Measurements from ENCODE around the gene AP4S1.

The AP4S1 gene

DNA sequence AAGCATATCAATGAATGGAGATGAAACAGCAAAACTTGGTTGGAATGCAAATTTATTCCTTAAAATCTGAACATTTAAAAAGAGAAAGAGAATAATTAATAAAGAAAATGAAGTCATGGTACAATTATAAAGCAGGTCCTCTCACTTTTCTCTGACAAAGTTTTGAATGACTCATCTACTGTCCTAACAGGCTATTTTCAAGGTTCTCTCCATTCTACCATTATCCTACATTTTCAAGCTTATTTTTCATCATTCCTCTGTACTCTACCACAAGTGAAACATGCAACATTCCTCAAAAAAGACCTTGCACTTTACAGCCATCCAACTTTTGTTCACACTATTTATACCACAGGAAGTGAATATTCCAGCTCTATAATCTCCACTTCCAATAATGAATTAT is 36.9 kb upstream of the AP4S1 start:
- TF ChIP-seq ZFX (IDR thresholded peaks at IDR 0.05; ENCODE audit: borderline replicate concordance) = no peak
- TF ChIP-seq, protein P1, sequence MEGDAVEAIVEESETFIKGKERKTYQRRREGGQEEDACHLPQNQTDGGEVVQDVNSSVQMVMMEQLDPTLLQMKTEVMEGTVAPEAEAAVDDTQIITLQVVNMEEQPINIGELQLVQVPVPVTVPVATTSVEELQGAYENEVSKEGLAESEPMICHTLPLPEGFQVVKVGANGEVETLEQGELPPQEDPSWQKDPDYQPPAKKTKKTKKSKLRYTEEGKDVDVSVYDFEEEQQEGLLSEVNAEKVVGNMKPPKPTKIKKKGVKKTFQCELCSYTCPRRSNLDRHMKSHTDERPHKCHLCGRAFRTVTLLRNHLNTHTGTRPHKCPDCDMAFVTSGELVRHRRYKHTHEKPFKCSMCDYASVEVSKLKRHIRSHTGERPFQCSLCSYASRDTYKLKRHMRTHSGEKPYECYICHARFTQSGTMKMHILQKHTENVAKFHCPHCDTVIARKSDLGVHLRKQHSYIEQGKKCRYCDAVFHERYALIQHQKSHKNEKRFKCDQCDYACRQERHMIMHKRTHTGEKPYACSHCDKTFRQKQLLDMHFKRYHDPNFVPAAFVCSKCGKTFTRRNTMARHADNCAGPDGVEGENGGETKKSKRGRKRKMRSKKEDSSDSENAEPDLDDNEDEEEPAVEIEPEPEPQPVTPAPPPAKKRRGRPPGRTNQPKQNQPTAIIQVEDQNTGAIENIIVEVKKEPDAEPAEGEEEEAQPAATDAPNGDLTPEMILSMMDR (IDR thresholded peaks at IDR 0.05) = no peak
- H3K27ac ChIP-seq = no peak overlapping the region

DNA sequence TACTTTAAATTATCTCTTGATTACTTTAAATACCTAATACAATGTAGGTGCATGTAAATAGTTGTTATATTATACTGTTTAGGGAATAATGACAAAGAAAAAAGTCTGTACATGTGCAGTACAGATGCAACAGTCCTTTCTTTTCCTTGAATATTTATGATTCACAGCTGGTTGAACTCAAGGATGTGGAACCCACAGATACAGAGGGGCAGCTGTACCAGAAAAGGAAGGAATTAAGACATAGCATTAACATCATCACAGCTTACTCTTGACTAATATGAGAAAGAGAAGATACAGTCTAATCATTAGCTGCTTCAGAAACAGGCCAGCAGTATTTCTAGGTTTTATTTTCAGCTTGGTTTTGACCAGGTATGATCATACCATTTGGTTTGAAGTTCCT is 34.7 kb upstream of the AP4S1 start:
- TF ChIP-seq, protein P1 (IDR thresholded peaks at IDR 0.05) = no peak
- no peak for TF ChIP-seq ZFX (IDR thresholded peaks at IDR 0.05; ENCODE audit: borderline replicate concordance)
- no peak overlapping the region for H3K27ac ChIP-seq

DNA sequence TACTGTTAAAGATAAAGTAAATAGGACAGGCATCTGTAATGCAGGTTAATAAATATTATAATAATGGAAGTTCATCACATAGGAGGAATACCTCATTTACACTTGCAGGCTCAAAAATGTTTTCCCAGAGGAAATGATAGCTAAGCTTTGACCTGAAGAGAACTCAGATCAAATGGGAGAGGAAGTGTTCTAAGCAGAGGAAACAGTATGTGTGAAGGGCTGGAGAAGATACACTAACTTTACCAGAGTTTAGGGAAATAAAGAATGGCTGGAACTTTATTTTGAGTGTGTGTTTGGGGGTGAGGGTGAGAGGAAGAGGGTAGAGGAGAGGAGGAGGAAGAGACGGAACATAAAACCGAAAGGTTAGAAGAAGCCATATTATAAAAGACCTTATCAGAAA is 34.0 kb upstream of the AP4S1 start:
- no peak overlapping the region for H3K27ac ChIP-seq
- TF ChIP-seq, protein P1 (IDR thresholded peaks at IDR 0.05) = no peak
- no peak for TF ChIP-seq ZFX (IDR thresholded peaks at IDR 0.05; ENCODE audit: borderline replicate concordance)

DNA sequence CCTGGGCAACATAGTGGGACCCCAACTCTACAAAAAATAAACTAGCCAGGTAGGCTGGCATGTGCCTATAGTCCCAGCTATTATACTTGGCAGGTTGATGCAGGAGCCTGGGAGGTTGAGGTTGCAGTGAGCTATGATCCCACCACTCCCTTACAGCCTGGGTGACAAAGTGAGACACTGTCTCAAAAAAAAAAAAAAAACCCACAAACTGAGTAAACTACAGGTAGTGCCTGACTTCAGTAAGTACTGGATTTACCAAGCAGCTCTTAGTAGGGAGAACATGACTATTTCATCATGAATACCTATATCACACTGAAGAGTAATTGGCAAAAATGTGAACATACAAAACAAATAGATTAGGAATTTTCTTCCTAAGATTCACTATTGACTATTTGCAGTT is 32.4 kb upstream of the AP4S1 start:
- H3K27ac ChIP-seq = no peak overlapping the region
- no peak for TF ChIP-seq ZFX (IDR thresholded peaks at IDR 0.05; ENCODE audit: borderline replicate concordance)
- TF ChIP-seq, protein P1 (IDR thresholded peaks at IDR 0.05) = no peak

DNA sequence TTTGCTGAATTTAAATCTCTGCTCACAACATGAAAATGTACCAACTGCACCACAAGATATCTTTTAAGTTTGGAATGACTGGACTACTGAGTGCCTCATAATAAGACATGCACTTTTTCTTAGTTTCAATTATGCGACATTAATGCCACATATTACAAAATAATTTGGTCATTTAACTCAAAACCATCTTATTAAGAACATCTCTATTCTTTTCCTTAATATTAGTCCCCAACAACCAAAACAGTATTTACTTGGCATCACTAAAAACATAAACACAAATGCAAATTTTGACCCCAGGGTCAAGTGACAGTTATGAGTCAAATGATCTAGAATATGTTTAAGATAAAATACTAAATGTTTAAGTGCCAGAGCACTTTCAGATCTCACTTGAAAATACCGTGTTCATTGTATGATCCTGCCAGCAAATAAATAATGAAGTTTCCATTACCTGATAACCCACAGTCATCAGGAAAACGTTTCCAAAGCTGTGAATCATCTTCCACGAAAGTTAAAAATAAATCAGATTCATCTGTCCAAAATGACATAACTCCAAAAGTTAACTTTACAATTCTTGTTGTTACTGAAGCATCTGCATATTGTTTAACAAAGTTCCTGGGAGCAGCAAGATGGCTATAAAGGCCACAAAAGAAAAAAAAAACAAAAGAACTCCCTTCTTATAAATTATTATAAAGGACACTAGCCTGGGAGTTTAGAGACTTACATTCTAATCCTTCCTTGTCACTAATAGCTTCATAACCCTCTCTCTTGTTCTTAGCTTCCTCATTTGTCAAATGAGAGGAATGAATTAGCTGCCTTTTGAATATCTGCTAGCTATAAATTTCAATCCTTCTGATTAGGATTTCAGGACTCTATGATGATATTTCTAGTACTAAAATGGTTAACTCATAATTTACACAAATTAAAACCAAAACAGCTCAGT is 30.5 kb upstream of the AP4S1 start:
- no peak for TF ChIP-seq ZFX (IDR thresholded peaks at IDR 0.05; ENCODE audit: borderline replicate concordance)
- TF ChIP-seq, protein P1 (IDR thresholded peaks at IDR 0.05) = no peak
- no peak overlapping the region for H3K27ac ChIP-seq

DNA sequence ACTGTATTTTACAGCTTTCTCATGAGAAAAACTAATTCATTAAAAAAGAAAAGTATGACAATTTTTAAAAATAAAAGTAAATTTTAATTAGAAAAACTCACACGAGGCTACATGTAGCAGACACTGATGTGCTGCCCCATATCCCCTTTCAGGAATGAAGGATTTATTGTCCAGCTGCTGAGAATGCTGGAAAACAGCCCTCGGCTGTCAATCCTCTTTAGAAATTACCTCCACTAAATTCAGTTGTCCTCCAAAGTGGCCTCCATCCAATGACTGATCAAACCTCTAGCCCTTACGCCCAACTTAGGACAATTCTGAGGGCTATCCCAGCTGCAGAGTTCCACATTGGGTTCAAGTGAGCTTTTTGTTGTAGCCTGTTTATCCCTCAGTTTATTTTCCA is 29.8 kb upstream of the AP4S1 start:
- TF ChIP-seq ZFX (IDR thresholded peaks at IDR 0.05; ENCODE audit: borderline replicate concordance) = no peak

DNA sequence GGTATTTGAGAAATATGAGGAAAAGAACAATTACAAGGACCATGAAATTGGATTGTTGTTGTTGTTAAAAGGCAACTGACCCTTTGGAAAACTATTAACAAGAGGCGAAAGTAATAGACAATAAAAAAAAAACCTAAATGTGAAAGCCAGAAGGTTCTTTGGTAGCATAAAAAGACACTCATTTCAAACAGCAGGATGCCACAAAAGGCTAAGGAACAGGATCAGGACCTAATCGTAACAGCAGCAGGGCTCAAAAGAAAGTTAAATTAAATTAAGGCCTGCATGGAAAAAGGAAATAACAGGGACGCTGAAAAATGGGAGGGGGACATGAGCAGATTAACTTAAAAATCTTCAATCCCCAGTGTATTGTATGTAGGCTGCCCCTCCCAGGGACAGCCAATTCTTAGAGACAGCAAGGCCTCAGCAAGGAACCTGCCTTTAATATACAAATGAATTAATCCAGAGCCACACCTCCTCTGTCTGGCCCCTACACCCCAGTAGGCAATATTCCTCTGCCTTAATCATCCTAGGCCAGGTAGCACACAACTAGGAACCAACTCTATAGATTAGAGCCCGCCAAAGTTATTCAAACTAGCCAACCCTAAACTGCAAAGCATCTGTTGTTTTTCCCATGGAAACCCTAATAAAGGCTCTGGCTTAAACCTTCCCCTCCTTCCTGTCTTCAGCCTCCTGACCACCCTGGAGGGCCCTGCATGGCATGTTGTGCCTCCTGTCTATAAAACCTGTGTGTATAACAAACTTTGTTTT is 28.4 kb upstream of the AP4S1 start:
- H3K27ac ChIP-seq = no peak overlapping the region
- TF ChIP-seq, protein P1 (IDR thresholded peaks at IDR 0.05) = no peak
- TF ChIP-seq ZFX (IDR thresholded peaks at IDR 0.05; ENCODE audit: borderline replicate concordance) = no peak

More for the DNA sequence above, 29.8 kb upstream of the AP4S1 start:
- no peak overlapping the region for H3K27ac ChIP-seq

Measured in 22Rv1 (cell line).